ENCODE data around the gene ZNF629. TPM values are rescaled to one million over a fixed set of nuclear protein-coding genes. Genes with fewer than 3 reads are reported as not detected.

Gene ZNF629
- total and polyA plus RNA-seq, 7 donors, result 3.0 to 12.1 (median 8.4) TPM

DNA sequence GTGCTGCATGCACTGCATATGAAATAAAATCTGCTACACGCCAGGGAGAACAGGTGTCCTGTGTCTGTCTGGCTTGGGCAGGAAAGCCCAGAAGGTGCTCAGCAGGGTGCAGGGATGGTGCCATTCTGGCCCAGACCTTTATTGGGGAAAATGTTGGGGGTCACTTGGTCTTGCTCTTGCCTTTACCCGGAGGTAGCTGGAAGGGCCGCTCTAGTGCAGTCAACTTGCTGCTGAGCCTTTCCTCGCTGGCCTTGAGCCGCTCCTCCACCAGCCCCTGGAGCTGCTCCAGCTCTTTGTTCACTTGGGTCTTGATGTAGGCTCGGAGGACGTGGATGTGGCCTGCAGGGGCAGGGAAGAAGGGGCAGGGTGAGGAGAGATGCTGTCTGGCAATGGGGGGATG, 29.7 kb downstream of the ZNF629 start:
- no peak overlapping the region for H3K27ac ChIP-seq
- H3K36me3 ChIP-seq, result peaks cover 0 to 48% (median 16%) of the 10 kb centered on the region in 4 donors
- H3K4me1 ChIP-seq, result peaks cover 0 to 16% (median 11%) of the 10 kb centered on the region in 4 donors
- no peak for TF ChIP-seq EP300 (IDR thresholded peaks at IDR 0.05)
- TF ChIP-seq, protein P1, sequence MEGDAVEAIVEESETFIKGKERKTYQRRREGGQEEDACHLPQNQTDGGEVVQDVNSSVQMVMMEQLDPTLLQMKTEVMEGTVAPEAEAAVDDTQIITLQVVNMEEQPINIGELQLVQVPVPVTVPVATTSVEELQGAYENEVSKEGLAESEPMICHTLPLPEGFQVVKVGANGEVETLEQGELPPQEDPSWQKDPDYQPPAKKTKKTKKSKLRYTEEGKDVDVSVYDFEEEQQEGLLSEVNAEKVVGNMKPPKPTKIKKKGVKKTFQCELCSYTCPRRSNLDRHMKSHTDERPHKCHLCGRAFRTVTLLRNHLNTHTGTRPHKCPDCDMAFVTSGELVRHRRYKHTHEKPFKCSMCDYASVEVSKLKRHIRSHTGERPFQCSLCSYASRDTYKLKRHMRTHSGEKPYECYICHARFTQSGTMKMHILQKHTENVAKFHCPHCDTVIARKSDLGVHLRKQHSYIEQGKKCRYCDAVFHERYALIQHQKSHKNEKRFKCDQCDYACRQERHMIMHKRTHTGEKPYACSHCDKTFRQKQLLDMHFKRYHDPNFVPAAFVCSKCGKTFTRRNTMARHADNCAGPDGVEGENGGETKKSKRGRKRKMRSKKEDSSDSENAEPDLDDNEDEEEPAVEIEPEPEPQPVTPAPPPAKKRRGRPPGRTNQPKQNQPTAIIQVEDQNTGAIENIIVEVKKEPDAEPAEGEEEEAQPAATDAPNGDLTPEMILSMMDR (IDR thresholded peaks at IDR 0.05), result no peak
- no peak for TF ChIP-seq POLR2AphosphoS5 (IDR thresholded peaks at IDR 0.05)
- TF ChIP-seq POLR2A (IDR thresholded peaks at IDR 0.05), result no peak
- DNase-seq, result peak; percentile 56
- no peak overlapping the region for H3K4me3 ChIP-seq
- H3K9me3 ChIP-seq, result no peaks in the 10 kb centered on the region
- intact Hi-C loops (cut with DNase I), result no loop called here
- H3K27me3 ChIP-seq, result no peaks in the 10 kb centered on the region
- 92 to 95% methylated on average over 7 of the region's 7 CpGs for WGBS, 2 donors

DNA sequence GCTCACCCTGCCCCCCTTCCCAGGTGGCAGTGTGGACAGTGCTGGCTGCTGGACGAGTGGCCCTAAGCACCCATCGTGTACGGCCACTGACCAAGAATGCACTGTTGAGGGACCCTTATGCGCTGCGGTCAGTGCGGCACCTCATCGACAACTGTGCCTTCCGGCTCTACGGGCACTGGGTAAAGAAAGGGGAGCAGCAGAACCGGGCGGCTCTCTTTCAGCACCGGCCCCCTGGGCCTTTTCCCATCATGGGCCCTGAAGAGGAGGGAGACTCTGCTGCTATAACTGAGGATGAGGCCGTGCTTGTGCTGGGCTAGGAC, 30.3 kb downstream of the ZNF629 start:
- H3K4me3 ChIP-seq, result no peak overlapping the region
- DNase-seq, result peak; percentile 54
- intact Hi-C loops (cut with DNase I), result no loop called here
- H3K9me3 ChIP-seq, result no peaks in the 10 kb centered on the region
- H3K4me1 ChIP-seq, result peaks cover 0 to 15% (median 11%) of the 10 kb centered on the region in 4 donors
- H3K36me3 ChIP-seq, result peaks cover 0 to 54% (median 16%) of the 10 kb centered on the region in 4 donors
- H3K27me3 ChIP-seq, result no peaks in the 10 kb centered on the region
- no peak overlapping the region for H3K27ac ChIP-seq
- WGBS, 2 donors, result 97% methylated on average over 13 of the region's 13 CpGs
- TF ChIP-seq POLR2AphosphoS5 (IDR thresholded peaks at IDR 0.05), result no peak

DNA sequence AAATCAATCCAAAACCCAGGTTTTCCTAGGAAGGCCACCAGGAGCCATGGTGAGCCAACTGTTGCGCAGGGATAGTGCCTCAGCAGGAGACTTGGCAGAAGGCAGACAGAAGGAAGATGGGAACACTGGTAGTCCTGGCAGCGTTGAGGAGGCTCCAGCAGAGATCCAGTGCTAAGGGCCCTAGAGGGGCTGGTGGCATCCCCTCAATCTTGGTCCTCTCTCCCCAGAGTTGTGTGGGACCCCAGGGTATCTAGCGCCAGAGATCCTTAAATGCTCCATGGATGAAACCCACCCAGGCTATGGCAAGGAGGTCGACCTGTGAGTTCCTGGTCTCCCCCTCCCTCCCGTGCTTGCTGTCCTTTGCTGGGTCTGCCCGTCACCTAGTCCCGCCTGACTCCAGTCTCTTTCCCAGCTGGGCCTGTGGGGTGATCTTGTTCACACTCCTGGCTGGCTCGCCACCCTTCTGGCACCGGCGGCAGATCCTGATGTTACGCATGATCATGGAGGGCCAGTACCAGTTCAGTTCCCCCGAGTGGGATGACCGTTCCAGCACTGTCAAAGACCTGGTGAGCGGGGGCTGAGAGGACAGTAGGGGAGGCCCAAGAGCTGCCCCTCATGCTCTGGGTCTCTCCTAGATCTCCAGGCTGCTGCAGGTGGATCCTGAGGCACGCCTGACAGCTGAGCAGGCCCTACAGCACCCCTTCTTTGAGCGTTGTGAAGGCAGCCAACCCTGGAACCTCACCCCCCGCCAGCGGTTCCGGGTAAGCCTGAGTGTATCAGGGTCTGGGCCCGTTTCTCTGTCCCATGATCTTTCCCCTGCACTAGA, 30.8 kb downstream of the ZNF629 start:
- no peak for TF ChIP-seq EP300 (IDR thresholded peaks at IDR 0.05)
- TF ChIP-seq, protein P1 (IDR thresholded peaks at IDR 0.05), result no peak
- TF ChIP-seq POLR2AphosphoS5 (IDR thresholded peaks at IDR 0.05), result no peak
- no peak for TF ChIP-seq POLR2A (IDR thresholded peaks at IDR 0.05)
- DNase-seq, result peak; percentile 50
- Histone ChIP-seq H3K4me3 (no peak overlapping the region), H3K4me1 (peaks cover 0 to 10% (median 8%) of the 10 kb centered on the region in 4 donors), H3K36me3 (peaks cover 0 to 60% (median 19%) of the 10 kb centered on the region in 4 donors), H3K9me3 (no peaks in the 10 kb centered on the region), H3K27ac (no peak overlapping the region), H3K27me3 (no peaks in the 10 kb centered on the region)
- intact Hi-C loops (cut with DNase I), result no loop called here
- 94% methylated on average over 20 of the region's 20 CpGs for WGBS, 2 donors

DNA sequence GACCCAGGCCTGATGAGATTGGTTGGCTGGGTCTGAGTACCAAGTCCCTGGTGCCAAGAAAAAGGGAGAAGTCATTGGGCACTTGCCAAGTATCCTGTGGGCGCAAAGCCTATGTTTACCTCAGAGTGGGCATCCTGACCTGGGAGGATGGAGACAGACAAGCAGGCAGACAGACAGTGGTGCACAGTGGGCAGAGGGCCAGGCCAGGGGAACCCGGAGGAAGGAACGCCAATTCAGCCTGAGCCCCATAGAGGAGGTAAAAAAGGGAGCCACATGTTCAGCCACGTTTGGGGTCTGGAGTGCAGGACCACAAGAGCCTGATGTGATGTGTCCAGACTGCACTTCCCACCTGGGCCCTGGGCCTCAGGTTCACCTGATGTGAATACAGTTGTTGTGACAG, 33.4 kb downstream of the ZNF629 start:
- Histone ChIP-seq H3K36me3 (peaks cover 0 to 64% (median 22%) of the 10 kb centered on the region in 4 donors), H3K4me1 (peaks cover 0 to 10% (median 7%) of the 10 kb centered on the region in 4 donors), H3K4me3 (no peak overlapping the region), H3K9me3 (no peaks in the 10 kb centered on the region), H3K27ac (no peak overlapping the region), H3K27me3 (no peaks in the 10 kb centered on the region)
- DNase-seq, result peak; percentile 53
- 81 to 88% methylated on average over 4 of the region's 4 CpGs for WGBS, 2 donors
- TF ChIP-seq EP300 (IDR thresholded peaks at IDR 0.05), result no peak
- TF ChIP-seq POLR2AphosphoS5 (IDR thresholded peaks at IDR 0.05), result no peak
- TF ChIP-seq, protein P1 (IDR thresholded peaks at IDR 0.05), result no peak
- TF ChIP-seq POLR2A (IDR thresholded peaks at IDR 0.05), result no peak
- intact Hi-C loops (cut with DNase I), result no loop called here

DNA sequence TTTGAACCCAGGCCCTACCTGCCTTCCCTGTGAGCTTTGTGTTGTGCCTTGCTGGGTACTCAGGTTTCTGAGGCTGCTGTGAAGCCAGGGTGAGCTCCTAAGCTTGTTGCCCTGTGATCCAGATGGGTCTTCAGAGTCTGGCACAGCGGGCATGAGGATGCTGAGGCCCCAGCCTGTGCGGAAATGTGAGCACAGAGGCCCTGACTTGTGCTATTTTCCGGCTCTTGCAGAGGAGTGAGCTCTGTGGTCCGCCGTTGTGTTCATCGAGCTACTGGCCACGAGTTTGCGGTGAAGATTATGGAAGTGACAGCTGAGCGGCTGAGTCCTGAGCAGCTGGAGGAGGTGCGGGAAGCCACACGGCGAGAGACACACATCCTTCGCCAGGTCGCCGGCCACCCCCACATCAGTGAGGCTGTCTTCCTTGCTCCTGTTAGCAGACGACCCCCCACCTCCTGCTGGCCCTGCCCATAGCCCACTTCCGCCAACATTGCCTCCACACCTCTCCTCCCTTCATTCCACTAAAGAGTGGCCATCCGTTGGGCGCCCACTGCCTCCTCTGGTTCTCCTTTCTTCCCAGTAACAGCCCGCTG, 36.0 kb downstream of the ZNF629 start:
- Histone ChIP-seq H3K27me3 (no peaks in the 10 kb centered on the region), H3K27ac (no peak overlapping the region), H3K36me3 (peaks cover 0 to 50% (median 16%) of the 10 kb centered on the region in 4 donors), H3K4me1 (peaks cover 0 to 27% (median 15%) of the 10 kb centered on the region in 4 donors), H3K9me3 (no peaks in the 10 kb centered on the region), H3K4me3 (no peak overlapping the region)
- 94% methylated on average over 20 of the region's 20 CpGs for whole genome bisulfite sequencing, 2 donors
- intact Hi-C loops (cut with DNase I), result no loop called here
- TF ChIP-seq POLR2AphosphoS5 (IDR thresholded peaks at IDR 0.05) (no peak), POLR2A (IDR thresholded peaks at IDR 0.05) (no peak), EP300 (IDR thresholded peaks at IDR 0.05) (no peak)
- TF ChIP-seq, protein P1 (IDR thresholded peaks at IDR 0.05), result no peak
- DNase-seq, result peak; percentile 64
